ENCODE data around the gene EPHA4.

- TF ChIP-seq CTCF (IDR thresholded peaks at IDR 0.05; ENCODE audit: low read length): no peak
- no peak for TF ChIP-seq EZH2 (optimal IDR thresholded peaks at IDR 0.05; ENCODE audit: low read depth, low read length)
Observed at GRCh38 chr2:221485503-221485870, 86.6 kb downstream of the EPHA4 start.
